K562 (cell line): ENCODE measurements around the gene SLC35F5. TPM values are rescaled to one million over a fixed set of nuclear protein-coding genes. Genes with fewer than 3 reads are reported as not detected.

ENCODE experiments used
- CEBPG ChIP-seq, 3 experiments: fragments of 200-800 bp in 1 of 3; sonication (Bioruptor generic) in 1 of 3; sonication (generic) in 1 of 3; formaldehyde crosslinking in 1 of 3; IDR thresholded peaks in 2 of 3; conservative IDR thresholded peaks in 1 of 3; 2 replicates each; pipeline versions ENCODE4 v1.6.1 to v1.8.0; 2016 to 2022; ENCODE audit warnings: missing compliant biosample characterization in 2 of 3, missing genetic modification characterization in 2 of 3, mild to moderate bottlenecking in 1 of 3, missing genetic modification reagents in 1 of 3
- CEBPZ ChIP-seq: fragments of 150-350 bp; IDR thresholded peaks from 2 replicates; pipeline ENCODE4 v1.6.1; 2014; ENCODE audit warnings: low read depth, mild to moderate bottlenecking, low read length, borderline replicate concordance
- PBX2 ChIP-seq, 2 experiments: IDR thresholded peaks in 1 of 2; conservative IDR thresholded peaks in 1 of 2; 2 replicates each; pipeline ENCODE4 v1.6.1; 2016; ENCODE audit warnings: low read depth in 2 of 2, mild to moderate bottlenecking in 1 of 2, missing compliant biosample characterization in 1 of 2, missing genetic modification characterization in 1 of 2, moderate library complexity in 1 of 2
- SPI1 ChIP-seq: IDR thresholded peaks from 2 replicates; pipeline ENCODE4 v1.6.1; 2011; ENCODE audit warnings: low read depth, low read length, control low read depth, borderline replicate concordance
- ZBTB2 ChIP-seq: fragments of 450-650 bp; IDR thresholded peaks from 2 replicates; pipeline ENCODE4 v1.6.1; 2016; ENCODE audit warnings: antibody characterized with exemption
- ZBTB40 ChIP-seq, 2 experiments: fragments of 450-650 bp in 1 of 2; sonication (generic) in 1 of 2; formaldehyde crosslinking in 1 of 2; IDR thresholded peaks; 2 replicates each; pipeline versions ENCODE4 v1.7.1 to v1.9.0; 2016 to 2022; ENCODE audit warnings: inconsistent platforms in 1 of 2, mild to moderate bottlenecking in 1 of 2, missing genetic modification reagents in 1 of 2
- polyA plus RNA-seq, 8 experiments: library from polyadenylated mRNA; depleted of rRNA in 4 of 8; stranded (reverse) in 5 of 8; unstranded in 3 of 8; fragments of >200 nt; fragmentation: Nextera tagmentation in 2 of 8; fragmentation: Illumina TruSeq in 1 of 8; extraction: Ambion mirVana in 2 of 8; extraction: Trizol in 1 of 8; gene quantifications; 2 replicates each; pipeline versions ENCODE4 v1.2.1 to v1.2.3, GENCODE V29; 2011 to 2014; ENCODE audit warnings: inconsistent platforms in 1 of 8, missing spikeins in 1 of 8
- total RNA-seq, 7 experiments: library from RNA; depleted of rRNA in 6 of 7; stranded (reverse); fragments of >200 nt in 6 of 7; fragmentation: Illumina TruSeq in 2 of 7; extraction: Trizol in 2 of 7; gene quantifications; 2 replicates each; pipeline versions ENCODE4 v1.2.1 to v1.2.3, GENCODE V29; 2011 to 2021; ENCODE audit warnings: low replicate concordance in 1 of 7

SLC35F5 gene
- total and polyA plus RNA-seq, 9 of the 15 experiments (the other 6 are each of a cell fraction or from before 2014, with no cell fraction given) = 4.9 to 50.7 (median 30.5) TPM

- TF ChIP-seq CEBPZ (no peak), SPI1 (no peak), ZBTB2 (0 out of 2 replicates have a peak, but pooled peaks have one; percentile 12), PBX2 (CRISPR knock-in tag; IDR thresholded peaks at IDR 0.05; ENCODE audit: low read depth) (no peak), PBX2 (tag; conservative IDR thresholded peaks at IDR 0.05; ENCODE audit: low read depth) (no peak), CEBPG (CRISPR knock-in tag; IDR thresholded peaks at IDR 0.05) (no peak), CEBPG (tag; conservative IDR thresholded peaks at IDR 0.05 in 1 of 2, IDR thresholded peaks at IDR 0.05 in 1 of 2) (no peak), ZBTB40 (IDR thresholded peaks at IDR 0.05) (peak; percentile 81), ZBTB40 (CRISPR knock-in tag; IDR thresholded peaks at IDR 0.05) (no peak)
Observed at GRCh38 chr2:113756355-113757137, at the start of gene SLC35F5 (continued).
